Karpas-422 (cell line): ENCODE results near the gene WIZ. TPM values are rescaled to one million over a fixed set of nuclear protein-coding genes. Genes with fewer than 3 reads are reported as not detected.

Source experiments
- DNase-seq: peaks from one replicate; pipeline ENCODE4 v3.0.0-alpha.2; 2015
- H2AFZ ChIP-seq: fragments of 200-600 bp; sonication (generic); 2 replicates; pipeline ENCODE4 v1.6.1; 2014; ENCODE audit warnings: antibody characterized with exemption, low read length, mixed read lengths
- H3K27ac ChIP-seq: fragments of 200-600 bp; sonication (generic); 2 replicates; pipeline ENCODE4 v1.5.1; 2014; ENCODE audit warnings: mild to moderate bottlenecking, low read length, moderate library complexity
- H3K27me3 ChIP-seq: fragments of 200-600 bp; sonication (generic); 2 replicates; pipeline ENCODE4 v1.6.1; 2014; ENCODE audit warnings: low read length, mixed read lengths
- H3K36me3 ChIP-seq: fragments of 200-600 bp; sonication (generic); 2 replicates; pipeline ENCODE4 v1.6.1; 2014; ENCODE audit warnings: low read length, mixed read lengths; ENCODE audit not compliant: insufficient read depth
- H3K4me1 ChIP-seq: fragments of 200-600 bp; sonication (generic); 2 replicates; pipeline ENCODE4 v1.6.1; 2014; ENCODE audit warnings: mild to moderate bottlenecking, low read length, mixed read lengths
- H3K4me2 ChIP-seq: fragments of 200-600 bp; sonication (generic); 2 replicates; pipeline ENCODE4 v1.6.1; 2014; ENCODE audit warnings: low read length, low read depth, mild to moderate bottlenecking; ENCODE audit not compliant: poor library complexity, severe bottlenecking
- H3K4me3 ChIP-seq: fragments of 200-600 bp; sonication (generic); 2 replicates; pipeline ENCODE4 v1.5.1; 2014; ENCODE audit warnings: mild to moderate bottlenecking, antibody characterized with exemption, low read length, mixed read lengths
- H3K79me2 ChIP-seq: fragments of 200-600 bp; sonication (generic); 2 replicates; pipeline ENCODE4 v1.6.1; 2014; ENCODE audit warnings: mild to moderate bottlenecking, low read length, mixed read lengths
- H3K9ac ChIP-seq: fragments of 200-600 bp; sonication (generic); 2 replicates; pipeline ENCODE4 v1.6.0; 2014; ENCODE audit warnings: low read length
- H3K9me2 ChIP-seq: fragments of 200-600 bp; sonication (generic), shearing (Covaris generic); replicated peaks from 2 replicates; pipeline ENCODE4 v1.6.0; 2014; ENCODE audit warnings: mild to moderate bottlenecking, low read length, moderate library complexity; ENCODE audit not compliant: insufficient read depth
- H3K9me3 ChIP-seq: fragments of 300-700, 200-600 bp; sonication (generic); 2 replicates; pipeline ENCODE4 v1.6.1; 2014; ENCODE audit warnings: low read length, mixed read lengths
- H4K20me1 ChIP-seq: fragments of 200-600 bp; sonication (generic); 2 replicates; pipeline ENCODE4 v1.6.1; 2014; ENCODE audit warnings: mild to moderate bottlenecking, antibody characterized with exemption, low read length, low read depth; ENCODE audit not compliant: insufficient read depth
- total RNA-seq: library from RNA; depleted of rRNA; stranded (reverse); fragments of >200 nt; shearing (Covaris generic); gene quantifications from 2 replicates; pipeline ENCODE4 v1.2.3, GENCODE V29; 2014; ENCODE audit warnings: low replicate concordance

The WIZ gene
- total RNA-seq, 1 experiment from 2014 or later = 5.4 TPM

DNA sequence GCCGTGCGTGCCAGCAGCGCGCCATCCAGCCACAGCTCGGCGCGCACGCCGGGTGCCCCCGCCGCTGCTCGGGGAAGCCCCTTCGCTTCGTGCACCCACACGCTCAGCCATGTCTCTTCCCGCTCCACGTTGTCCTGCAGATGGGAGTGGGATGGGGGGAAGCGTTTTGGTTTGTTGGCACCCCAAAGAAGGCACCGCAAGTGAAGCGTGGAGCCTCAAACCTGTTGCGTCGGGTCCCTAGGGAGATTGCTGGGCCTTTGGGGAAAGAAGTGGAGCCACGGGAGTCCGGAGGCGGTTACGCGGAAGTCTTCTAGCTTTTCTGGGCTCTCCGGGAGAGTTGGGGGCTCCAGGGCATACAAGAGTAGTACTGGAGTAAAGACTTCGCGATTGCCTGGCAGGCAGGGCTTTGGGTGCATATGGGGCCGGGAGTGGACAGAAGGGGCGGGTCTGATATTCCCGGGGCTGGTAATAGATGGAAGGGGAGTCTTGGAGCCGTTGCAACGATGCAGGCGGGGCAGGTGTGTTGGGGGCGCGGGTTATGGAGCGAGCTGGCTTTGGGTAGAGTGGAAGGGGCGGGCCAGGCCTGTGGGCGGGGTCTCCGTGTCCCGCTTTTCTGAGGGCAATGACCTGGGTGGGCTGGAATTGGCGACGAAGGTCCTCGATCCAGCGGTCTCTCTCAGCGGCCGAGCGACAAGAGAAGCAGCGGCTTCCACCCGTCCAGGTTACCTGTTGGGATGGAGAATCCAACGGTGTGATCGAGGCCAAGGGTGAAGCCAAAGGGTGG, 8.1 kb upstream of the WIZ start:
- no peaks in the 10 kb centered on the region for H3K4me1 ChIP-seq
- no peaks in the 10 kb centered on the region for H3K79me2 ChIP-seq
- H3K9ac ChIP-seq = no peak overlapping the region
- no peaks in the 10 kb centered on the region for H3K27me3 ChIP-seq
- H3K4me3 ChIP-seq = no peak overlapping the region
- no peaks in the 10 kb centered on the region for H4K20me1 ChIP-seq
- no peaks in the 10 kb centered on the region for H3K36me3 ChIP-seq
- H3K9me3 ChIP-seq = no peaks in the 10 kb centered on the region
- DNase-seq = no peak
- no peak overlapping the region for H3K27ac ChIP-seq
- no peak overlapping the region for H2AFZ ChIP-seq
- no peaks in the 10 kb centered on the region for H3K9me2 ChIP-seq
- H3K4me2 ChIP-seq = no peak overlapping the region

DNA sequence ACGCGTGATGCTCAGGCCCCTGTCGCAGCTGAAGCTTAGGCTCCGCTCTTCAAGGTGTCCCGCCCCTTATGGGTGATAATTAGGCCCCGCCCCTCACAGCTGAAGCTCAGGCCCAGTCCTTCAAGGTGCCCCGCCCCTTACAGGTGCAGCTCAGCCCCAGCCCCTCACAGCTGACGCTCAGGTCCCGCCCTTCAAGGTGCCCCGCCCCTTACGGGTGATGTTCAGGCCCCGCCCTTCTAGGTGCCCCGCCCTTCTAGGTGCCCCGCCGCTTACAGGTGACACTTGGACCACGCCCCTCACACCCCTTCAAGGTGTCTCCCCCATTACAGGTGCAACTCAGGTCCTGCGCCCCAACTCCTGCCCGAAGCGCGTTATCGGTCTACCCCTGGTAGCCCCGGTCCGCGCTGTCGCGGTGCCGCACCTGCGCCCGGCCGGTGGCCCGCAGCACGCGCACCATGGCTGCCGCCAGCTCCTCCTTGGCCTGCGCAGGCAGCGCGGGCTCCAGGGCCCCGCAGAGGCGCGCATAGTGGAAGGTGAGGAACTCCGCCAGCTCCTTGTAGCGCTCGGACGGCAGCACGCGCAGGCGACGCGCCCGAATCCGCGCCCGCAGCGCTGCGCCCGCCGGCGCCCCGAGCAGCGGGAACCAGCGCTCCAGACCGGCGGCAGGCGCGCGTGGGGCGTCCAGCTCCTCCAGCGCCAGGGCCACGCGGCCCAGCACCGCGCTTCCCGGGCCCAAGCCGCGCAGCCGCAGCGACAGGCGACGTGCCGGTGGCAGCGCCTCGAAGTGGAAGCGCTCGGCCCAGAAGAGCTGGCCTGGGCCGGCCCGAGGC, 7.3 kb upstream of the WIZ start:
- H3K9me2 ChIP-seq = no peaks in the 10 kb centered on the region
- no peaks in the 10 kb centered on the region for H3K27me3 ChIP-seq
- H3K9me3 ChIP-seq = no peaks in the 10 kb centered on the region
- H3K4me2 ChIP-seq = no peak overlapping the region
- no peaks in the 10 kb centered on the region for H3K36me3 ChIP-seq
- no peak overlapping the region for H3K9ac ChIP-seq
- H3K27ac ChIP-seq = no peak overlapping the region
- H2AFZ ChIP-seq = no peak overlapping the region
- no peak overlapping the region for H3K4me3 ChIP-seq
- peak; percentile 52 for DNase-seq
- H3K79me2 ChIP-seq = no peaks in the 10 kb centered on the region
- no peaks in the 10 kb centered on the region for H3K4me1 ChIP-seq
- no peaks in the 10 kb centered on the region for H4K20me1 ChIP-seq

DNA sequence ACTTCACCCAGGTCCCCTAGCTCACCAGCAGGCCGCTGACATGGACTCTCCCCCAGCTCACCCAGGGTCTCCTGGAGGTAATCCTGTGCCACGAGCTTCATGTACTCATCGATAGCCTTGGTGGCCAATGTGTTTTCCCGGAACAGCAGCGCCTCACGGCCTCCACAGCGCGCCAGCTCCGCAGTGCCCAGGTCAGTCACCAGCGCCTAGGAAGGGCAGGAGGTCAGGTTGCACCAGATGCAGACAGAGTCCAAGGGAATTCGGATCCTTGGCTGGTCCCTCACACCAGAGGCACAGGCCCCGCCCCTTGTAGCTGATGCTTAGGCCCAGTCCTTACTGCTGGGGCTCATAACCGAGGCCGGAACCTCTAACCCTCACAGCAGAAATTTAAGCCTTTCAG, 6.7 kb upstream of the WIZ start:
- no peaks in the 10 kb centered on the region for H3K36me3 ChIP-seq
- H3K9me3 ChIP-seq = no peaks in the 10 kb centered on the region
- H2AFZ ChIP-seq = no peak overlapping the region
- H3K27ac ChIP-seq = no peak overlapping the region
- no peaks in the 10 kb centered on the region for H4K20me1 ChIP-seq
- H3K4me1 ChIP-seq = no peaks in the 10 kb centered on the region
- no peaks in the 10 kb centered on the region for H3K79me2 ChIP-seq
- no peak overlapping the region for H3K4me2 ChIP-seq
- H3K9ac ChIP-seq = no peak overlapping the region
- no peaks in the 10 kb centered on the region for H3K27me3 ChIP-seq
- no peak overlapping the region for H3K4me3 ChIP-seq
- DNase-seq = no peak
- no peaks in the 10 kb centered on the region for H3K9me2 ChIP-seq

DNA sequence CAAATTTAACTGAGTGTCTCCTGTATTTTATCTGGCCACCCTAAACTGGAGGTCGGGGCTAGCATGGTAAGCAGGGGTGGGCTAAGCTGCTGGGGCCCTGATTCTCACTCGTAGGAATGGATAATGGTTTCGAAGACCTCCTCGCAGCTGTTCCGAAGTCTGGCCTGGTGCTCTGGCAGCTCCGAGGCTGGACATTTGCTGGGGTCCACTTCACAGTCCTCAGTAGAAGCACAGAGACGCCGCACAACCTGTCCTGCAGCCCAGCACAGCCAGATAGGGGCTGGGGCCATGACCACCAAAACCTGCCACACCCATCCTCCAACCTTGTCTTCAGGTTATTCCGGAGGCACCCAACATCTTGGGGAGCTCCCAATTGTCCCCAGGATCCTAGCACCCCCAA, 6.2 kb upstream of the WIZ start:
- no peaks in the 10 kb centered on the region for H3K4me1 ChIP-seq
- H3K4me3 ChIP-seq = no peak overlapping the region
- no peaks in the 10 kb centered on the region for H3K79me2 ChIP-seq
- H3K4me2 ChIP-seq = no peak overlapping the region
- no peaks in the 10 kb centered on the region for H3K9me3 ChIP-seq
- DNase-seq = no peak
- no peaks in the 10 kb centered on the region for H3K36me3 ChIP-seq
- no peak overlapping the region for H2AFZ ChIP-seq
- no peaks in the 10 kb centered on the region for H3K9me2 ChIP-seq
- H3K27me3 ChIP-seq = no peaks in the 10 kb centered on the region
- no peak overlapping the region for H3K27ac ChIP-seq
- no peaks in the 10 kb centered on the region for H4K20me1 ChIP-seq
- no peak overlapping the region for H3K9ac ChIP-seq

DNA sequence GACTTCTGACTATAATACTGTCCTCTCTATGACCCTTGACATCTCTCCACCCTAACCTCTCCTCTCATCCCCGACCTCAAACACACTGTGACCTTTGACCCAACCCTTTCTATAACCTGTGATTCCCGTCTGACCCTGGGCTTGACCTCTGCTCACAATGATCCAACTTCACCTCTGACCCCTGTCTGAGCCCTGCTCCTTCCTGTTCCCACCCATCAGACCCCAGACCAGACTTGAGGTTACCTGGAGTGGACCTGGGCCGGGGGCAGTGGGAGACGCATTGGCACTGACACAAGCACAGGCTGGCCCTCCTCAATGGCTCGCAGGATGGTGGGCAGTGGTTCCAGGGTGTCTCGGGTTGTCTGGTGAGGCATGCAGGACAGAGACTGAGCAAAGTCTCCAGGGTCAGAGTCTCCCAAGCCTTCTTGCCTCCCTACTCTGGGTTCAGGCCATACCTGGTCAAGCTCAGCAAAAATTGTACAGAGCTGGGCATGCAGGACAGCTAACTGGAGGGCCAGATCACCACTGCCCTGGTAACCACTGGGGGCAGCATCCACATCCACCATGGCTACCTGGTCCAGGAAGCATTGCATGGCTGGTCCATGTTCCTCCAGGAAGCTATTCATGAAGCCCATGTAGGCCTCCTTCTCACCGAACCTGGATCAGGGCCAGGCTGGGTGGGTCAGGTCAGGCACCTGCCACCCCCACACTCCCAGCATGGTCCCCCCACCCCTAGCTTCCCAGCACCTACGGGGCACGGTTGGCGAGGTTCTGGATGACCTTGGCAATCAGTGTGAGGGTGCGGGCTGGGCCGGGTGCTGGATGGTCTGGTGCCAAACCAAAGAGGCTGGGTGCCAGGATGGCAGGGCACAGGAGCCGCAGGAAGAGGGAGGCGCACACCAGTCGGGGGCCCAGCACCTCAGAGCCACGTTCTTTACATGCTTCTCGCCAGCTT, 4.4 kb upstream of the WIZ start:
- Histone ChIP-seq H3K9ac (no peak overlapping the region), H3K9me2 (no peaks in the 10 kb centered on the region; the same call in 1 of the 2 replicates), H4K20me1 (no peaks in the 10 kb centered on the region), H3K4me3 (no peak overlapping the region), H3K79me2 (no peaks in the 10 kb centered on the region), H3K4me2 (no peak overlapping the region), H3K9me3 (no peaks in the 10 kb centered on the region), H3K27ac (no peak overlapping the region), H3K4me1 (peaks cover 2% of the 10 kb centered on the region), H2AFZ (no peak overlapping the region), H3K27me3 (no peaks in the 10 kb centered on the region), H3K36me3 (no peaks in the 10 kb centered on the region)
- DNase-seq = no peak

DNA sequence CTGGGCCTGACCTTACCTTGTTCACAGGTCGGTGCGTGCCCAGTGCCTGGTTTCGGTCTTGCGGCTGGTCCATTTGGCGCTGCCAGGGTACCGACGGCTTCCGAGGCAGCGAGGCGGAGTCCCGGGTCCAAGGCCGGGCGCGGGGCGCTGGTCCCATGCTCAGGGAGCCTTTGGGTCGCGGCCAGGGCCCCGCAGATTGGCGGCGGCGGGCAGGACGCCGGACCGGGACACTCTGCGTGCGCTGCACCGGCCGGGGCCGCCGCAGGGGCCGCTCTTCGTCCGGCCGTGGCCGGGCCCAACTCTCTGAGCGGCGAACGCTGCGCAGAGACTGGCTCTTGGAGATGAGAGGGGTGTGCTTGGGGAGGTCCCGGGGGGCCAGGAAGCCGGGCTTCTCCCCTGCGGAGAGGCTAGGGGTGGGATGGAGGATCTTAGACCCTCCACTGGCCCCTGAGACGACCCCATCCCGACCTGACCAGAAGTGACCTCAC, 3.4 kb upstream of the WIZ start:
- Histone ChIP-seq H3K79me2 (no peaks in the 10 kb centered on the region), H3K9me3 (no peaks in the 10 kb centered on the region), H3K27ac (no peak overlapping the region), H4K20me1 (no peaks in the 10 kb centered on the region), H3K27me3 (no peaks in the 10 kb centered on the region), H3K9ac (no peak overlapping the region), H3K4me2 (no peak overlapping the region), H3K36me3 (no peaks in the 10 kb centered on the region), H3K4me1 (peaks cover 6% of the 10 kb centered on the region), H3K9me2 (no peaks in the 10 kb centered on the region; the same call in 1 of the 2 replicates), H2AFZ (no peak overlapping the region), H3K4me3 (no peak overlapping the region)
- no peak for DNase-seq

DNA sequence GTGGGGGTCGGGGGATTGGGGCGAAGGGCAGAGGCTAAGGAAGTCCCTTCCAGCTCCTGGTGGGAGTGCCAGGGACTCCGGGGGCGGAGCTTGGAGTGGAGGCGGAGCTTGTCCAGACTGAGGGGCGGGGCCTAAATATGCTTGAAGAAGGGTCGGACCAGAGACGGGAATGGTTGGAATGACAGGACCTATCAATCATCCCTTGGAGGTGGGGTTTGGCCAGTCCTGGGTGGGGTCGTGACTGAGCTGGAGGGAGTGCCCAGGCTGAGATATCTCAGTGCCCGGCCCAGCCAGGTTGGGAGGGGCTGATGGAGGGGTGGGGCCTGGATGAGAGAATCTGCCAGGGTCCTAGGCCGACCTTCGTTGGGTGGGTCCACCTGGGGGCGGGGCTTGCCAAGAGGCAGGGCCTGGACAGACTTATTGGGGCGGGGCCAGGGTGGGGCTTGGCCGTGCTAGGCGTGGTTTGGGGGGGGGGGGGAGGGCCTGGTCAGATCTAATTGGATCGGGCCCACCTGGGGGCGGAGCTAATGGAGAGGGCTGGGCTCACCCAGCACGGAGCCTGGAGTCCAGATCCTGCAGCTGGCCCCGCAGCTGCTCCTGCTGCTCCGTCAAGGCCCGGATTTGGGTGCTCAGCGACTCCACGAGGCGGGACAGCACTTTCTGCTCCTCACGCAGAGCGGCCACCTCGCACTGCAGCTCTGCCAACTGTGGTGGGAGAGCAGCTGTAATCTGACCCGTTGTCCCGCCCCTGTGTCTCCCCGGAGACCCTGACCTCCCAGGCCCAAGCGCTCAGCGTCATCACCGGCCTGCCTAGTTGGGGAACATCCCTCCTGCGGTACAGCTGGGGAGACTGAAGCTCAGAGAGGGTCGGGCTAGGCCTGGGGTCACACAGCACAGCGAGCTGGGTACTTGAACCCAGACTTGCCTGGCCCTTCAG, 2.6 kb upstream of the WIZ start:
- peaks cover 6% of the 10 kb centered on the region for H3K4me1 ChIP-seq
- H3K9ac ChIP-seq = no peak overlapping the region
- H4K20me1 ChIP-seq = no peaks in the 10 kb centered on the region
- no peaks in the 10 kb centered on the region for H3K79me2 ChIP-seq
- no peak overlapping the region for H2AFZ ChIP-seq
- no peak overlapping the region for H3K27ac ChIP-seq
- no peak overlapping the region for H3K4me3 ChIP-seq
- no peaks in the 10 kb centered on the region for H3K36me3 ChIP-seq
- peak; percentile 65 for DNase-seq
- no peak overlapping the region for H3K4me2 ChIP-seq
- no peaks in the 10 kb centered on the region; the same call in 1 of the 2 replicates for H3K9me2 ChIP-seq
- no peaks in the 10 kb centered on the region for H3K27me3 ChIP-seq
- H3K9me3 ChIP-seq = no peaks in the 10 kb centered on the region
